ENCODE data around the gene PSMB8.

The PSMB8 gene

GRCh38 chr6:32852018-32852843 is 8.4 kb upstream of the PSMB8 start:
- no peak for TF ChIP-seq CTCF (IDR thresholded peaks at IDR 0.05; ENCODE audit: insufficient read depth, low read depth, low read length, missing control alignments)
- peak; percentile 52 for DNase-seq (ENCODE audit: low read depth)
- peak overlapping the region; percentile 91 for H3K4me3 ChIP-seq (ENCODE audit: low read depth, low read length)

GRCh38 chr6:32851025-32851424 is 7.2 kb upstream of the PSMB8 start:
- H3K4me3 ChIP-seq (ENCODE audit: low read depth, low read length), result peak overlapping the region; percentile 91
- TF ChIP-seq CTCF (IDR thresholded peaks at IDR 0.05; ENCODE audit: insufficient read depth, low read depth, low read length, missing control alignments), result no peak
- DNase-seq (ENCODE audit: low read depth), result no peak

DNA sequence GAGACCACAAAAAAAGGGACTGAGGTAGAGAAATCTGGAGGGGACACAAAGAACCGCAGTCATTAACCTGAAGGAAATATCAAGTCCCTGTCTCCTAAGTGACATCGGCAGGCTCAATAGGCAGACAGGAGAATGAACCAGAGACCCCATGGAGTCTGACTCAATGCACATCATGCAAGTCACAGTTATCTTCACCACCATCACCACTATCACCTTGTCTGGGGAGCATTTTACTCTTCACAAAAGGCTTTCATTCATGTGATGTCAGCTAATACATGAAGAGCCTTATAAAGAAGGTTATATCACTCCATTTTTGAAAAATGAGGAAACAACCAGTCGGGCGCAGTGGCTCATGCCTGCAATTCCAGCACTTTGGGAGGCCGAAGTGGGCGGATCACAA is 5.3 kb upstream of the PSMB8 start:
- no peak for TF ChIP-seq CTCF (IDR thresholded peaks at IDR 0.05; ENCODE audit: insufficient read depth, low read depth, low read length, missing control alignments)
- DNase-seq (ENCODE audit: low read depth), result no peak
- H3K4me3 ChIP-seq (ENCODE audit: low read depth, low read length), result no peak overlapping the region

- no peak overlapping the region for H3K4me3 ChIP-seq (ENCODE audit: low read depth, low read length)
- TF ChIP-seq CTCF (IDR thresholded peaks at IDR 0.05; ENCODE audit: insufficient read depth, low read depth, low read length, missing control alignments), result no peak
- no peak for DNase-seq (ENCODE audit: low read depth)
These were observed 3.9 kb upstream of the PSMB8 start for GRCh38 chr6:32847795-32848194.

- no peak for DNase-seq (ENCODE audit: low read depth)
- TF ChIP-seq CTCF (IDR thresholded peaks at IDR 0.05; ENCODE audit: insufficient read depth, low read depth, low read length, missing control alignments), result no peak
- H3K4me3 ChIP-seq (ENCODE audit: low read depth, low read length), result 0 out of 2 replicates have a peak overlapping the region, but pooled peaks have one; percentile 96
These were observed 3.2 kb upstream of the PSMB8 start for GRCh38 chr6:32847004-32847403.

GRCh38 chr6:32845384-32845884 is 1.6 kb upstream of the PSMB8 start:
- no peak for TF ChIP-seq CTCF (IDR thresholded peaks at IDR 0.05; ENCODE audit: insufficient read depth, low read depth, low read length, missing control alignments)
- DNase-seq (ENCODE audit: low read depth), result peak; percentile 75
- H3K4me3 ChIP-seq (ENCODE audit: low read depth, low read length), result peak overlapping the region; percentile 96
